K562 (cell line): Measurements from ENCODE around the gene ARHGAP9. TPM values are rescaled to one million over a fixed set of nuclear protein-coding genes. Genes with fewer than 3 reads are reported as not detected.

Experiments
- CEBPG ChIP-seq, 3 experiments: fragments of 200-800 bp in 1 of 3; sonication (Bioruptor generic) in 1 of 3; sonication (generic) in 1 of 3; formaldehyde crosslinking in 1 of 3; IDR thresholded peaks in 2 of 3; conservative IDR thresholded peaks in 1 of 3; 2 replicates each; pipeline versions ENCODE4 v1.6.1 to v1.8.0; 2016 to 2022; ENCODE audit warnings: missing compliant biosample characterization in 2 of 3, missing genetic modification characterization in 2 of 3, mild to moderate bottlenecking in 1 of 3, missing genetic modification reagents in 1 of 3
- ESRRB ChIP-seq: fragments of 250-450 bp; sonication (Bioruptor Pico); IDR thresholded peaks from 2 replicates; pipeline ENCODE4 v1.5.0; 2020; ENCODE audit warnings: mild to moderate bottlenecking, moderate library complexity, borderline replicate concordance
- GATAD2A ChIP-seq: fragments of 450-650 bp; IDR thresholded peaks from 2 replicates; pipeline ENCODE4 v1.6.1; 2017
- GTF3C2 ChIP-seq: IDR thresholded peaks from 3 replicates; pipeline ENCODE4 v1.6.1; 2011; ENCODE audit warnings: borderline replicate concordance, mild to moderate bottlenecking, moderate library complexity; ENCODE audit not compliant: insufficient read length; ENCODE audit errors: extremely low read depth
- HINFP ChIP-seq: fragments of 450-650 bp; conservative IDR thresholded peaks from 2 replicates; pipeline ENCODE4 v1.6.1; 2016; ENCODE audit warnings: missing genetic modification characterization, low read depth, mild to moderate bottlenecking, control low read depth, missing compliant biosample characterization
- HLTF ChIP-seq: fragments of 450-650 bp; IDR thresholded peaks from 2 replicates; pipeline ENCODE4 v1.6.1; 2016
- JUNB ChIP-seq: fragments of 450-650 bp; formaldehyde crosslinking; conservative IDR thresholded peaks from 2 replicates; pipeline ENCODE4 v1.4.0; 2020; ENCODE audit warnings: mild to moderate bottlenecking
- JUND ChIP-seq, 2 experiments: IDR thresholded peaks; 2 replicates in 1 of 2; 3 replicates in 1 of 2; pipeline ENCODE4 v1.6.1; 2011; ENCODE audit warnings: borderline replicate concordance in 2 of 2, low read depth in 2 of 2, low read length in 2 of 2, improper control_type of control experiment in 1 of 2, missing biosample characterization in 1 of 2, missing genetic modification characterization in 1 of 2, missing genetic modification reagents in 1 of 2
- MYBL2 ChIP-seq, 2 experiments: fragments of 450-650 bp in 1 of 2; sonication (generic) in 1 of 2; formaldehyde crosslinking in 1 of 2; IDR thresholded peaks; 2 replicates each; pipeline versions ENCODE4 v1.6.1 to v1.8.1; 2017 to 2022; ENCODE audit warnings: borderline replicate concordance in 1 of 2, inconsistent platforms in 1 of 2, low read depth in 1 of 2, mild to moderate bottlenecking in 1 of 2, missing genetic modification reagents in 1 of 2, moderate library complexity in 1 of 2
- PURB ChIP-seq: sonication (generic); formaldehyde crosslinking; IDR thresholded peaks from 2 replicates; pipeline ENCODE4 v1.9.0; 2021; ENCODE audit warnings: low read depth, mild to moderate bottlenecking, missing genetic modification reagents
- SAP30 ChIP-seq: fragments of 200-600 bp; sonication (generic); IDR thresholded peaks from 2 replicates; pipeline ENCODE4 v1.6.1; 2012; ENCODE audit warnings: borderline replicate concordance, low read depth, mild to moderate bottlenecking, moderate library complexity, low read length, control low read depth, inconsistent platforms; ENCODE audit not compliant: insufficient read depth, poor library complexity, severe bottlenecking
- STAT5B ChIP-seq: fragments of 250-450 bp; sonication (Bioruptor Pico); IDR thresholded peaks from 2 replicates; pipeline ENCODE4 v1.8.0; 2021; ENCODE audit warnings: mild to moderate bottlenecking, inconsistent platforms
- STAT6 ChIP-seq: sonication (generic); formaldehyde crosslinking; IDR thresholded peaks from 2 replicates; pipeline ENCODE4 v1.8.1; 2023; ENCODE audit warnings: mild to moderate bottlenecking, missing genetic modification reagents
- TEAD1 ChIP-seq, 2 experiments: fragments of 450-650 bp in 1 of 2; sonication (generic) in 1 of 2; formaldehyde crosslinking; IDR thresholded peaks; 2 replicates each; pipeline versions ENCODE4 v1.4.0 to v1.8.0; 2020 to 2022; ENCODE audit warnings: mild to moderate bottlenecking in 2 of 2, missing genetic modification reagents in 1 of 2
- TFAM ChIP-seq: fragments of 250-450 bp; sonication (Bioruptor Pico); conservative IDR thresholded peaks from 2 replicates; pipeline ENCODE4 v1.5.0; 2021; ENCODE audit warnings: mild to moderate bottlenecking, moderate library complexity
- WHSC1 ChIP-seq: IDR thresholded peaks from one replicate; pipeline ENCODE4 v1.6.1; 2012; ENCODE audit warnings: low read length, control low read depth, inconsistent platforms
- ZFPM2 ChIP-seq: fragments of 250-450 bp; sonication (Bioruptor Pico); IDR thresholded peaks from 2 replicates; pipeline ENCODE4 v1.5.1; 2022; ENCODE audit warnings: mild to moderate bottlenecking
- ZNF140 ChIP-seq: fragments of 250-450 bp; sonication (Bioruptor Pico); IDR thresholded peaks from 2 replicates; pipeline ENCODE4 v1.8.0; 2021; ENCODE audit warnings: moderate library complexity, mild to moderate bottlenecking, inconsistent platforms
- polyA plus RNA-seq, 8 experiments: library from polyadenylated mRNA; depleted of rRNA in 4 of 8; stranded (reverse) in 5 of 8; unstranded in 3 of 8; fragments of >200 nt; fragmentation: Nextera tagmentation in 2 of 8; fragmentation: Illumina TruSeq in 1 of 8; extraction: Ambion mirVana in 2 of 8; extraction: Trizol in 1 of 8; gene quantifications; 2 replicates each; pipeline versions ENCODE4 v1.2.1 to v1.2.3, GENCODE V29; 2011 to 2014; ENCODE audit warnings: inconsistent platforms in 1 of 8, missing spikeins in 1 of 8
- total RNA-seq, 7 experiments: library from RNA; depleted of rRNA in 6 of 7; stranded (reverse); fragments of >200 nt in 6 of 7; fragmentation: Illumina TruSeq in 2 of 7; extraction: Trizol in 2 of 7; gene quantifications; 2 replicates each; pipeline versions ENCODE4 v1.2.1 to v1.2.3, GENCODE V29; 2011 to 2021; ENCODE audit warnings: low replicate concordance in 1 of 7

Gene ARHGAP9
- total and polyA plus RNA-seq, 9 of the 15 experiments (the other 6 are each of a cell fraction or from before 2014, with no cell fraction given), result 1.5 to 10.2 (median 5.1) TPM

GRCh38 chr12:57430931-57431566 lies 48.6 kb downstream of the ARHGAP9 start, which contains the start of gene R3HDM2 (continued):
- TF ChIP-seq PURB (CRISPR knock-in tag) (no peak), ZFPM2 (CRISPR knock-in tag) (no peak), TFAM (CRISPR knock-in tag) (no peak), GTF3C2 (no peak), MYBL2 (IDR thresholded peaks at IDR 0.05; ENCODE audit: low read depth) (no peak), MYBL2 (CRISPR knock-in tag; IDR thresholded peaks at IDR 0.05; ENCODE audit: borderline replicate concordance) (no peak), SAP30 (no peak), HLTF (no peak), HINFP (tag) (no peak), JUNB (no peak), JUND (IDR thresholded peaks at IDR 0.05; ENCODE audit: borderline replicate concordance, low read depth, low read length) (peak; percentile 81), JUND (tag; IDR thresholded peaks at IDR 0.05; ENCODE audit: borderline replicate concordance, low read depth, low read length) (peak; percentile 43; the same call in 1 of the 3 replicates), WHSC1 (no peak), GATAD2A (no peak), ZNF140 (no peak), ESRRB (CRISPR knock-in tag) (no peak), TEAD1 (CRISPR knock-in tag; IDR thresholded peaks at IDR 0.05) (peak; percentile 46 to 92; a peak in 3 of 4 replicates), STAT6 (CRISPR knock-in tag) (no peak), STAT5B (CRISPR knock-in tag) (no peak), CEBPG (CRISPR knock-in tag; IDR thresholded peaks at IDR 0.05) (peak; percentile 57; the same call in 1 of the 2 replicates), CEBPG (tag; conservative IDR thresholded peaks at IDR 0.05 in 1 of 2, IDR thresholded peaks at IDR 0.05 in 1 of 2) (no peak)
